HG03354 (cell line): ENCODE results near the gene RASSF1.

Source experiments
- ATAC-seq: cut with Tn5 transposase; IDR thresholded peaks from one replicate; pipeline ENCODE4 v1.9.1; 2021; ENCODE audit warnings: mild to moderate bottlenecking; ENCODE audit not compliant: unreplicated experiment, poor library complexity, severe bottlenecking

The RASSF1 gene

GRCh38 chr3:50369012-50369670 lies 28.5 kb upstream of the RASSF1 start:
- ATAC-seq: no peak

- no peak for ATAC-seq
Observed at GRCh38 chr3:50365842-50366220, 25.2 kb upstream of the RASSF1 start.

GRCh38 chr3:50365080-50365841 lies 24.6 kb upstream of the RASSF1 start:
- peak; percentile 92 for ATAC-seq

GRCh38 chr3:50364573-50365079 lies 24.0 kb upstream of the RASSF1 start:
- ATAC-seq: peak; percentile 12

GRCh38 chr3:50359760-50360110 lies 19.1 kb upstream of the RASSF1 start:
- ATAC-seq: peak; percentile 14

- peak; percentile 100 for ATAC-seq
Observed at GRCh38 chr3:50358911-50359759, 18.5 kb upstream of the RASSF1 start, which contains the start of gene TMEM115. TMEM115 (minus strand) TSS chr3:50359521; CDS start chr3:50359063, 458 bp downstream.

- ATAC-seq: no peak
Observed at GRCh38 chr3:50358355-50358910, 17.8 kb upstream of the RASSF1 start.

GRCh38 chr3:50357481-50357880 lies 16.8 kb upstream of the RASSF1 start:
- ATAC-seq: no peak

- ATAC-seq: no peak
Observed at GRCh38 chr3:50356553-50356952, 15.9 kb upstream of the RASSF1 start.

- ATAC-seq: no peak
Observed at GRCh38 chr3:50355829-50356552, 15.4 kb upstream of the RASSF1 start.

- ATAC-seq: no peak
Observed at GRCh38 chr3:50354850-50355249, 14.2 kb upstream of the RASSF1 start.

GRCh38 chr3:50354186-50354764 lies 13.6 kb upstream of the RASSF1 start:
- ATAC-seq: no peak

- no peak for ATAC-seq
Observed at GRCh38 chr3:50353245-50354004, 12.8 kb upstream of the RASSF1 start.

- ATAC-seq: no peak
Observed at GRCh38 chr3:50352781-50353180, 12.1 kb upstream of the RASSF1 start.

- ATAC-seq: no peak
Observed at GRCh38 chr3:50351323-50351697, 10.7 kb upstream of the RASSF1 start.

GRCh38 chr3:50350527-50351322 lies 10.1 kb upstream of the RASSF1 start, which contains the start of the genes CYB561D2 and NPRL2:
CYB561D2 (plus strand) TSS chr3:50350862; CDS start chr3:50351434, 572 bp downstream.
NPRL2 (minus strand) TSS chr3:50350775; CDS start chr3:50350652, 123 bp downstream.
- peak; percentile 89 for ATAC-seq

GRCh38 chr3:50350213-50350526 lies 9.5 kb upstream of the RASSF1 start:
- ATAC-seq: no peak
